NCI-H2227 (cell line): ENCODE data around the gene CLDN4.
A peak's percentile ranks its signal among the peaks of the same experiment; 100 is the strongest.
"Not testable (repeated sequence)": the region's sequence is repeated elsewhere in the genome, so short reads cannot be mapped to it uniquely, and the experiment has no call there.

Experiments used
- DNase-seq: peaks from one replicate; lab custom pipeline; 2025; ENCODE audit not compliant: unreplicated experiment; lab: John Stamatoyannopoulos, UW

Gene CLDN4

GRCh38 chr7:73842067-73842976 is 11.5 kb downstream of the CLDN4 start, which contains the start of gene METTL27:
METTL27 (minus strand) TSS chr7:73842516; CDS start chr7:73842140, 376 bp downstream.
- DNase-seq, result peak; percentile 96

GRCh38 chr7:73844131-73844547 is 13.3 kb downstream of the CLDN4 start:
- DNase-seq, result no peak

GRCh38 chr7:73844848-73845460 is 14.2 kb downstream of the CLDN4 start:
- DNase-seq, result no peak

- DNase-seq, result not testable (repeated sequence)
These were observed 15.0 kb downstream of the CLDN4 start for GRCh38 chr7:73845701-73846195.

- DNase-seq, result no peak
These were observed 17.3 kb downstream of the CLDN4 start for GRCh38 chr7:73847941-73848723.

- DNase-seq, result no peak
These were observed 20.0 kb downstream of the CLDN4 start for GRCh38 chr7:73850781-73851207.

- no peak for DNase-seq
These were observed 20.9 kb downstream of the CLDN4 start for GRCh38 chr7:73851410-73852338.

- DNase-seq, result no peak
These were observed 21.7 kb downstream of the CLDN4 start for GRCh38 chr7:73852500-73852899.

GRCh38 chr7:73856941-73857340 is 26.1 kb downstream of the CLDN4 start:
- DNase-seq, result no peak

- no peak for DNase-seq
These were observed 28.0 kb downstream of the CLDN4 start for GRCh38 chr7:73858807-73859206.

GRCh38 chr7:73860859-73861258 is 30.1 kb downstream of the CLDN4 start, which contains the start of gene TMEM270:
TMEM270 (plus strand) TSS chr7:73861159; CDS start chr7:73861195, 36 bp downstream.
- no peak for DNase-seq

- no peak for DNase-seq
These were observed 30.5 kb downstream of the CLDN4 start for GRCh38 chr7:73861305-73861704.

- DNase-seq, result no peak
These were observed 34.4 kb downstream of the CLDN4 start for GRCh38 chr7:73864981-73865711.

GRCh38 chr7:73865738-73866445 is 35.1 kb downstream of the CLDN4 start:
- DNase-seq, result peak; percentile 60

- no peak for DNase-seq
These were observed 35.6 kb downstream of the CLDN4 start for GRCh38 chr7:73866446-73866767.

GRCh38 chr7:73869011-73869798 is 38.4 kb downstream of the CLDN4 start:
- no peak for DNase-seq

- DNase-seq, result peak; percentile 27
These were observed 39.3 kb downstream of the CLDN4 start for GRCh38 chr7:73870041-73870492.
